Mammary epithelial cell (primary cell): ENCODE measurements around the gene NAP1L4.

Source experiments
- CTCF ChIP-seq, 2 donors: IDR thresholded peaks in 1 of 2; conservative IDR thresholded peaks in 1 of 2; 2 replicates each; pipeline ENCODE4 v1.5.1; 2011 to 2012; ENCODE audit warnings: inconsistent platforms in 2 of 2, low read length in 2 of 2, mild to moderate bottlenecking in 2 of 2, control low read depth in 1 of 2, low read depth in 1 of 2; ENCODE audit not compliant: insufficient read depth in 1 of 2; ENCODE audit errors: extremely low read depth in 1 of 2
- EZH2 ChIP-seq: IDR thresholded peaks from 2 replicates; pipeline ENCODE4 v1.6.1; 2012; ENCODE audit warnings: low read length, inconsistent platforms, borderline replicate concordance

- TF ChIP-seq CTCF (conservative IDR thresholded peaks at IDR 0.05 in 1 of 2, IDR thresholded peaks at IDR 0.05 in 1 of 2; ENCODE audit: extremely low read depth in 1 of 2, insufficient read depth in 1 of 2, low read depth in 1 of 2, low read length in 2 of 2) (no peak), EZH2 (no peak)
Observed at GRCh38 chr11:2950825-2951224, 41.3 kb downstream of the NAP1L4 start.
